ENCODE results near the gene TMEM123.

Gene TMEM123

DNA sequence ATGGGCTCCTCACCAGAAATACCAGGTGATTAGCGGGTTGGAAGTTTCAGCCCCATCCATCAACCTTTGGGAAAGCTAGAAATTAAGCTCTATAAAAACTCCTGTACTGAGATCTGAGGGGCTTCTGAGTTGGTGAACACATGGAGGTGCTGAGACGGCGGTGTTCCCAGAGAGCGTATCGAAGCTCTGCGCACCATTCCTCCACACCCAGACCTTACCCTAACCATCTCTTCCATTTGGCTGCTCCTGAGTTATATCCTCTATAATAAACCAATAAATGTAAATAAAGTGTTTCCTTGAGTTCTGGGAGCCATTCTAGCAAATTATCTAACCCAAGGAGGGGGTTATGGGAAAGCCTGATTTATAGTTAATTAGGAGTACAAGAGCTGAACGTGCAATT, 41.4 kb downstream of the TMEM123 start:
- no peaks in the 10 kb centered on the region for H3K9me3 Mint-ChIP-seq (ENCODE audit: low read depth)
- H3K4me3 Mint-ChIP-seq, result no peak overlapping the region
- no peaks in the 10 kb centered on the region for H3K27me3 Mint-ChIP-seq
- H3K36me3 Mint-ChIP-seq, result no peaks in the 10 kb centered on the region
- peaks cover 90% of the 10 kb centered on the region for H3K4me1 Mint-ChIP-seq (ENCODE audit: low read depth)
- H3K27ac Mint-ChIP-seq, result peak overlapping the region; percentile 81

DNA sequence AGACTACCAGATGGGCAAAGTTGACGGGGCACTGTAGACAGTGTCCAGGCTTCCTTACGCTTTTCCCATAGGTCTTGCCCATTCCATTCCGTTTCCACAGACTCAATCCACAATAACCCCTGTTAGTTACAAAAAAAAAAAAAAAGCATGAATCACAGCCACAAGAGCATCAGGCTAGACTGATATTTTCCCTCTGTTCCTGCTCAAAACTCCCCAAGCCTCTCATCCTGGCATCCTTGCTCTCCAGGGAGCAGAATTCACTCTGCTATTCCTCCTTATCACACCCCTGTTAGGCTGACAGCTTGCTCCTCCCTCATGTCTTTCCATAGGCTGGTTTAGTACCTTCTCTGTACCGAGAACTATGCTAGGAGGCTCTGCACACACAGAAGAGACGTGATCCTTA, 42.2 kb downstream of the TMEM123 start:
- Mint-ChIP-seq H3K9me3 (ENCODE audit: low read depth) (no peaks in the 10 kb centered on the region), H3K4me3 (peak overlapping the region; percentile 3), H3K27me3 (no peaks in the 10 kb centered on the region), H3K36me3 (no peaks in the 10 kb centered on the region), H3K27ac (peak overlapping the region; percentile 74), H3K4me1 (ENCODE audit: low read depth) (peaks cover 92% of the 10 kb centered on the region)

DNA sequence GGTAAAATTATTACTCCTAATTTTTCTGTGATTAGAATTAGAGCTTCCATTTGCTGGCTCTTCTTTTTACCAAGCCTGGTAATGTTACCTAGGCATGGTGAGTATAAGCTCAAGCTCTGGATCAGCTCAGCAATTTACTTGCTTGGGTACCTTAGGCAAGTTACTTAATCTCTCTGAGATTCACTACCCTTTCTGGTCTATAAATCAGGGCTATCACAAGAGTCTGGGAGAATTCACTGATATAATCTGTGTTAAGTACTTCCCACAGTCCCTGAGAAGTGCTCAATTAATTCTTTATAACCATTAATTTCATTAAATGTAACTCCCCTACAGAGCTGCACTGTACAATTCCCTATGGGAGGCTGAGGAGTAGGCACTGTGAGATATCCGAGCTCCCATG, 44.2 kb downstream of the TMEM123 start:
- peaks cover 88% of the 10 kb centered on the region for H3K4me1 Mint-ChIP-seq (ENCODE audit: low read depth)
- no peaks in the 10 kb centered on the region for H3K27me3 Mint-ChIP-seq

DNA sequence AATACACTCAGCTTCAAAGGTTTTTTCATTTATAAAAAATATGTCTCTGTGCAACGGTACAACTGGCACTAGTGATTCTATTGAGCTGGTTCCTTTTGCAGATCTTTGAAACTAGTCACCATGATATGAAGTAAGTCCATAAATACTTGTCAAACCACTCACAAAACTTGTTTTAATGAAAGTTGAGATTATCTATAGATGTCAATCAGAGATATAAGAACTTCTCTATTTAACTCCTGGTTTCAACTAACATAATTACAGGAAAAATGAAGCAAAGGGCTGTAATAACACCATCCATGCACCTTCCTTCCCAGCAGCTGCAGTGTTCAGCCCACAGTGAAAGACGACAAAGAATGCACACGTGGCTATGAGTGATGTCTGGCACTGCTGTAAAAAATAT, 44.7 kb downstream of the TMEM123 start:
- H3K4me3 Mint-ChIP-seq, result peak overlapping the region; percentile 23
- H3K9me3 Mint-ChIP-seq (ENCODE audit: low read depth), result no peaks in the 10 kb centered on the region
- H3K27me3 Mint-ChIP-seq, result no peaks in the 10 kb centered on the region
- H3K36me3 Mint-ChIP-seq, result peaks cover 3% of the 10 kb centered on the region
- H3K4me1 Mint-ChIP-seq (ENCODE audit: low read depth), result peaks cover 88% of the 10 kb centered on the region
- peak overlapping the region; percentile 59 for H3K27ac Mint-ChIP-seq

More for the DNA sequence above, 44.2 kb downstream of the TMEM123 start:
- Mint-ChIP-seq H3K27ac (peak overlapping the region; percentile 59), H3K4me3 (peak overlapping the region; percentile 23), H3K36me3 (peaks cover 3% of the 10 kb centered on the region), H3K9me3 (ENCODE audit: low read depth) (no peaks in the 10 kb centered on the region)

DNA sequence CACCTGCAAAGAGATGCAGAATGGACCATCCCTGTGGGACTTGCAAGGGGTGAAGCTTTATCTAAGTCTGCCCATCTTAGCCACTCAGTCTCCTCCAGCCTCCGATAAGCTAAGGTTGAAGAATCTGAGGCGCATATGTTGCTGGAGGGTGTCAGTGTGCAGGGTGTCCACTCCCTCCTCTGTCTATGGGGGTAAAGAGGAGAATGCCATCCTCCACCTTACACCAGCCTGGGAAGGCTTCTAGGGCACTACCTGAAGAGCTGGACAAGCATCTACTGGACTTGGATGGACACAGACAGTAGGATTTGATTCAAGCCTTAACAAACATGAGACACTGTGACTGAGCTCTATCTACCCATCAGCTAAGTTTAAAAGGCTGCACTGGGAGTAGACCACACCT, 46.5 kb downstream of the TMEM123 start:
- peaks cover 85% of the 10 kb centered on the region for H3K4me1 Mint-ChIP-seq (ENCODE audit: low read depth)
- H3K27ac Mint-ChIP-seq, result peak overlapping the region; percentile 52
- no peaks in the 10 kb centered on the region for H3K27me3 Mint-ChIP-seq
- H3K9me3 Mint-ChIP-seq (ENCODE audit: low read depth), result no peaks in the 10 kb centered on the region
- peak overlapping the region; percentile 10 for H3K4me3 Mint-ChIP-seq
- peaks cover 10% of the 10 kb centered on the region for H3K36me3 Mint-ChIP-seq

DNA sequence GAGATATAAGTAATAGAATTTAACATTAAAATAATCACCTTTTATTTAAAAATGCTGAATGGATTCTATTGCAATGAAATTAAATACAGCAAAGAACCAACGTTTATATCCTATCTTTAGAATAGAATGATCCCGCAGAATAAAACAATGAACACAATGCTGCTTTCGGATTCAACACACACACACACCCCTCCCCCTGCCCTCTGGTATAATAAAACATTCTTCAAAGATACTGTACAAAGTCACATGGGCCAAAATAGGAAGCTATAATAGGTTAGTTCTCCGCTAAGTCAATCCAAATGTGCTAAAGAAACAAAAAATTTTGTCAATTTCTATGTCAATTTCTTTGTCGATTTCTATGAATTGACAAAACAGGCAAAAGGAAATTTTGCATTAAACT, 47.1 kb downstream of the TMEM123 start:
- H3K36me3 Mint-ChIP-seq, result peaks cover 13% of the 10 kb centered on the region
- H3K27ac Mint-ChIP-seq, result peak overlapping the region; percentile 52
- peak overlapping the region; percentile 33 for H3K4me3 Mint-ChIP-seq
- peaks cover 82% of the 10 kb centered on the region for H3K4me1 Mint-ChIP-seq (ENCODE audit: low read depth)
- H3K27me3 Mint-ChIP-seq, result no peaks in the 10 kb centered on the region
- H3K9me3 Mint-ChIP-seq (ENCODE audit: low read depth), result no peaks in the 10 kb centered on the region

DNA sequence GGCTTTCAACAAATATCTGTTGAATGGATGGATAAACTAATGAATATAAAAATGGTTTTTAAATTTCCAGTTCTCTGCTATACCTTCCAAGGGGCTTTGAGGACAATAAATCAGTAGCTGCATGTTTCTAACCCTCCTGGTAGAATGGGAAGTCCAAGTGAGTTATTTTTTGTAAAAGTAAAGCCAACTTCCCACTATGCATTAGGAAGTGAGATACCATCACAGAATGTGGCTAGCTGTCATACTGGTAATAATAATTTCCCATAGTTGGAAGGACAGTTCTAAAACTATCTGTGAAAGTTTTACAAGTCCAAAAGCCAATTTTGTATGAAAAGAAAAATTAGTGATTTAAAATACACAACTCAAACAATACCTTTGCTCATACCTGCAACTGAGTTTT, 50.0 kb downstream of the TMEM123 start:
- H3K4me3 Mint-ChIP-seq, result no peak overlapping the region
- peak overlapping the region; percentile 77 for H3K27ac Mint-ChIP-seq
- no peaks in the 10 kb centered on the region for H3K27me3 Mint-ChIP-seq
- H3K36me3 Mint-ChIP-seq, result peaks cover 19% of the 10 kb centered on the region
- peaks cover 73% of the 10 kb centered on the region for H3K4me1 Mint-ChIP-seq (ENCODE audit: low read depth)
- H3K9me3 Mint-ChIP-seq (ENCODE audit: low read depth), result no peaks in the 10 kb centered on the region

DNA sequence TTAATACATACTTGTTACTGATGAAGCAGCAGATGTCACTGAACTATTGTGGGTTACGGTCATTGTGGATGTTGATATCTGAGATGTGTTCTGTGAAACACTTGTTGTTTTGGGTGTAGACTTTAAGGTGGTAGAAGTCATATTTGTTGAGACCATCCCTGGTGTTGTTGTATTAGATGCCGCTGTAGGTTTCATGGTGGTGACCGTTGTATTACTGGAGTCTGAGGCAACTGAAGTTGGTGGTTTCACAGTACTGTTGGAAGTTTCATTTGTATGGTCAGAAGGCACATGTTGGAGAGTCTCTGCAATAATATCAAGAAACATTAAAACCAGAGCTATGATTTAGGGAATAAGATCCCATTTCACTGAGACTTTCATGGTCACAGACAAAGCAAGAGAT, 50.7 kb downstream of the TMEM123 start:
- H3K4me1 Mint-ChIP-seq (ENCODE audit: low read depth), result peaks cover 72% of the 10 kb centered on the region
- no peaks in the 10 kb centered on the region for H3K9me3 Mint-ChIP-seq (ENCODE audit: low read depth)
- peaks cover 23% of the 10 kb centered on the region for H3K36me3 Mint-ChIP-seq
- no peak overlapping the region for H3K4me3 Mint-ChIP-seq
- H3K27ac Mint-ChIP-seq, result peak overlapping the region; percentile 75
- H3K27me3 Mint-ChIP-seq, result no peaks in the 10 kb centered on the region

DNA sequence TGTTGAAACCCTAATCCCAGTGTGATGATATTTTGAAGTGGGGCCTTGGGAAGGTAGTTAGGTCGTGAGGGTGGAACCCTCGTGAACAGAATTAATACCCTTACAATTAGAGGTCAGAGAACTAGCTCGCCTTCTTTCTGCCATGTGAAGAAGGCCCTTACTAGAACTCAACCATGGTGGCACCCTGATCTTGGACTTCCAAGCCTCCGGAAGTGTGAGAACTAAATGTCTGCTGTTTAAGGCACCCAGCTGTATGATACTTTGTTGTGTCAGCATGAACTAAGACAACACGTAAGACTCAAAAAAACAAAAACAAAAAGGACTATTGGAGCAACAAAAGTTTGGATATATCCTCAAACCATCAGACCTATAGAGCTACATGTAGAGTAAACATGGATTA, 52.0 kb downstream of the TMEM123 start:
- H3K36me3 Mint-ChIP-seq, result peaks cover 23% of the 10 kb centered on the region
- peak overlapping the region; percentile 78 for H3K27ac Mint-ChIP-seq
- H3K4me1 Mint-ChIP-seq (ENCODE audit: low read depth), result peaks cover 72% of the 10 kb centered on the region
- H3K9me3 Mint-ChIP-seq (ENCODE audit: low read depth), result no peaks in the 10 kb centered on the region
- H3K4me3 Mint-ChIP-seq, result no peak overlapping the region
- no peaks in the 10 kb centered on the region for H3K27me3 Mint-ChIP-seq

DNA sequence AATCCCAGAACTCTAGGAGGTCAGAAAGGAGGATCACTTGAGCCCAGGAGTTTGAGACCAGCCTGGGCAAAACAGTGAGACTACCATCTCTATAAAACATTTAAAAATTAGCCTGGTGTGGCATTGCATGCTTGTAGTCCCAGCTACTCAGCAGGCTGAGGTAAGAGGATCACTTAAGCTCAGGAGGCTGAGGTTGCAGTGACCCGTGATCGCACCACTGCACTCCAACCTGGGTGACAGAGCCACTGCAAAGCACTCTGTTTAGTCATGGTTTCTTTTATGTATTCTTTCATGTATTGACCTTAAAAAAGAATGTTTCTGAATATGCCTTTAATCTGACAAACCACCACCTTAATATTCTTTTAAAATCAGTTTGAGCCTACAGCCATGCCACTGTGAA, 53.4 kb downstream of the TMEM123 start:
- Mint-ChIP-seq H3K9me3 (ENCODE audit: low read depth) (no peaks in the 10 kb centered on the region), H3K4me3 (no peak overlapping the region), H3K27ac (peak overlapping the region; percentile 79), H3K27me3 (no peaks in the 10 kb centered on the region), H3K36me3 (peaks cover 25% of the 10 kb centered on the region), H3K4me1 (ENCODE audit: low read depth) (peaks cover 65% of the 10 kb centered on the region)

DNA sequence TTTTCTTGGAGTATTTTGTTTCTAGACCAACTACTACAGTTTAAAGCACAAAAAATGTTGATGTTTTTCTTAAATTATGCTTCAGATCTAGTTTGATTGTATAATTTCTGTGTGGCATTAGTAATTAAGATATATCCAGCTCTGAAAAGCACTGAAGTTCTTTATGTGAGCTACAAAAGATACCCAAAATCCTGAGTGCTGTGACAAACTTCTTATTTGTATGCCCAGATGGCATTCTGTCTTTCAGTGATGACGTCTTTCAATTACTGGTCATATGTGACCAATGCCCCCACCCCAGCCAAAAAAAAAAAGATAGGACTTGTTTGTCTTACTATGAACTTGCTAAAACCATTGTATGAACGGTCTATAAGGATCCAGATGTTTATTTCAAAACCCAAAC, 54.3 kb downstream of the TMEM123 start:
- Mint-ChIP-seq H3K9me3 (ENCODE audit: low read depth) (no peaks in the 10 kb centered on the region), H3K27ac (peak overlapping the region; percentile 79), H3K36me3 (peaks cover 22% of the 10 kb centered on the region), H3K4me3 (no peak overlapping the region), H3K27me3 (no peaks in the 10 kb centered on the region), H3K4me1 (ENCODE audit: low read depth) (peaks cover 63% of the 10 kb centered on the region)

DNA sequence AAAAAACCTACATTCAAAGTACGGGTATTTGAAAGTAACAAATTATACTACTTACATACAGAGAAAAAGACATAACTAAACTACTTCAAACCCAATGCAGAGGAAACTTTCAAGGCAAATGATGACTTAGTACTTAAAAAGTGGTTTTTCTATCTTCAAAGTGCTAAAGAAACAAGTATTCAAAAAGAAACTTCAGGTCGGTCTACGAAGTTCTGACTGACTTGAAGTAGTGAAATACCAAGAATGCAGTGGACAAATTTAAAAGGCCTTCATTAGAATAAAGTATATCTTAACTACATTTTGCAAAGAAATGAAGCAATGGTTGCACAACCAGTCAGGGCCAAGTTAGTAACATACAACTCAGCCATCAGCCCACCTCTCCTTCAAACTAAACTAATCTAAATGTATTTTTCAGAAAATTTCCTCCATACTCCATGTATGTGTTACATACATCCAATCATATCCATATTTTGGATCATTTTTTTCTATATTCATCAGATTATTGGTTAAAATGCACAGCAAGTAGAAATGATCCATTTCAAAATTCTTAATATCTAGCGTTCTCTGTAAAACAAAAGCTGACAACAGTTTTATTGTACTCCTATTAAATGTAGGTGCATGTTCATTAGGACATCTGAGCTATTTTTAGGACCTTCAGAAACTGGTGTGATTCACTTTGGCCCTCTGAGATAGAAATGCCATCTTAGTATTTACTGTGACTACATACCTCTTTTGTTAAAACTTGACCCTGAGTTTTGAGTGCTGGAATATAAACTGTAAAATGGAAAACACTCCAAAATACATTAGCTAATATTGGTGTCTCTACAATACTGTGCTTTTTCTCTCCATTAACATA, 55.6 kb downstream of the TMEM123 start:
- Mint-ChIP-seq H3K4me3 (peak overlapping the region; percentile 33), H3K9me3 (ENCODE audit: low read depth) (no peaks in the 10 kb centered on the region), H3K27me3 (no peaks in the 10 kb centered on the region), H3K4me1 (ENCODE audit: low read depth) (peaks cover 61% of the 10 kb centered on the region), H3K36me3 (peaks cover 20% of the 10 kb centered on the region), H3K27ac (peak overlapping the region; percentile 84)

DNA sequence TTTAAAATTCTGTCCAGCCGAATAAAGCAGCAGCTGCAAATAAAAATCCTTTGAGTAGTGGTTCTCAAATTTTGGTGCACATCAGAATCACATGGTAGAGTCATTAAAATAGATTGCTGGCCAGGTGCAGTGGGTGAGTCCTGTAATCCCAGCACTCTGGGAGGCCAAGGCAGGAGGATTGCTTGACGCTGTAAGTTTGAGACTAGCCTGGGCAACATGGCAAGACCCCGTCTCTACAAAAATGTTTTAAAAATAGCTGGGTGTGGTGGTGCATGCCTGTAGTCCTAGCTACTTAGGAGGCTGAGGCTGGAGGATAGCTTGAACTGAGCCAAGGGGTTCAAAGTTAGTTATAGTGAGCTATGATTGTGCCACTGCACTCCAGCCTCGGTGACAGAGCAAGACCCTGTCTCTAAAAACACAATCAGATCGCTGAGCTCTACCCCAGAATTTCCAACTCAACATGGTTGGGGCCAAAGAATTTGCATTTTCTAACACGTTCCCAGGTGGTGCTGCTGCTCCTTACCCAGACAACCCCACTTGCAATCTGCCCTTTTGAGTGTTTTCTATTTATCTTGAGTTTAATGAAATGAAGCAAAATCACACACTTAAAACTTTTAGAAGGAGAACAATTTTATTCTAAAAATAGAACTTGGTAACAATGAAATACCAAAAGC, 56.7 kb downstream of the TMEM123 start:
- Mint-ChIP-seq H3K36me3 (peaks cover 15% of the 10 kb centered on the region), H3K9me3 (ENCODE audit: low read depth) (no peaks in the 10 kb centered on the region), H3K4me1 (ENCODE audit: low read depth) (peaks cover 57% of the 10 kb centered on the region), H3K27ac (peak overlapping the region; percentile 84), H3K27me3 (no peaks in the 10 kb centered on the region), H3K4me3 (no peak overlapping the region)

DNA sequence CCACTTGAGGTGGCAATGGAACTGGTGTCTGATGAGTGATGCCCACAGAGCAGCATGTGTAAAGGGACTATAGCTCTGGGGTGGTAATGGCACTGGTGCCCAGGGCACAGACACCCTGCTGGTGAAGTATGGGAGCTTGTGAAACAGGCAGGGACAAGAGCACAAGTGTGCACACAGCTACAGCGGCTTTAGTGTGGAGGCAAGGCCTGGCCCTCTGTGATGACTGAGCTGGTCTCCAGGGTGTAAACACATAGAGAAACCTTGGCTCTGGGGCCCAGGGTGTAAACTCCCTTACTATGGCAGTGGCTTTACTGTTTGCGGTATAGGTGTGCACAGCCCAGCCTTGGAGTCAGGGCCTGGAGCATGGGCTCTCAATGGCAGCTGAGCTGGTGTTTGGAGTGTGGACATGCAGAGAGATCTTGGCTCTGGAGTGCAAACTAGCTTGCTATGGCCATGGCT, 59.3 kb downstream of the TMEM123 start:
- peaks cover 60% of the 10 kb centered on the region for H3K4me1 Mint-ChIP-seq (ENCODE audit: low read depth)
- peak overlapping the region; percentile 64 for H3K27ac Mint-ChIP-seq
- peaks cover 19% of the 10 kb centered on the region for H3K36me3 Mint-ChIP-seq
- H3K9me3 Mint-ChIP-seq (ENCODE audit: low read depth), result no peaks in the 10 kb centered on the region
- H3K4me3 Mint-ChIP-seq, result no peak overlapping the region
- H3K27me3 Mint-ChIP-seq, result no peaks in the 10 kb centered on the region

DNA sequence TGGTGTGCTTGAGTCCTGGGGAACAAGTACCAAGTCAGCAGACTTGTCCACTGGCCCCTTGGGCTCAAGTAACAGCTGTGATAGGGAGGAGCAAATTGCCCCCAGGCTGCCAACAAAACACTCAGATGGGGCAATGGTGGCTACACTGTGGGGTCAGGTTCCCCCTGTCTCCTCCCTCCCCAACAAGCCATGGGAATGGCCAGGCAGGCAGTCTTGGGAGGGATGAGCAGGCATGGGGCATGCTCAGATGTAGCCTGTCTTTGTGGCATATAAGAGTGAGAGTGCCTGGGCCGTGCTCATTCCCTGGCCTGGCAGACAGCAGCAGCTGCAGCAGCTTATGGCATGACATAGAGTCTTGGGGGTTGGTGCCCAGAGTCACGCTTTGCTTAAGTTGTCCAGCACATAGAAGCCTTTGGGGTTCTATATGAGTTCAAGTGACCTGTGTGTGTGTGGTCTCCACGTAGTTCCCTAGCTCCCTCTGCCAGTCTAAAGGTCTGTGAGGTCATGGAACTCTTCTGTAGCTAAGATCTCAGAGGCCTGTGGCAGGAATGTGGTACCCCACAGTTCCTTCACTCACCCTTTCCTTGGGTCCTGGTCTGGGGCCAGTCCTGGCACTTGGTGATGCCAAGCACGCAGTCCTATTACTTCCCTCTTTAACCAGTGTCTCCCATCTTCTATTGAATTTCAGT, 60.9 kb downstream of the TMEM123 start:
- peaks cover 20% of the 10 kb centered on the region for H3K36me3 Mint-ChIP-seq
- no peaks in the 10 kb centered on the region for H3K9me3 Mint-ChIP-seq (ENCODE audit: low read depth)
- no peak overlapping the region for H3K4me3 Mint-ChIP-seq
- peaks cover 52% of the 10 kb centered on the region for H3K4me1 Mint-ChIP-seq (ENCODE audit: low read depth)
- peak overlapping the region; percentile 70 for H3K27ac Mint-ChIP-seq
- no peaks in the 10 kb centered on the region for H3K27me3 Mint-ChIP-seq

Measured in activated naive CD8-positive, alpha-beta T cell (primary cell).